KMS-11 (cell line): ENCODE data around the gene PISD.

Experiments used
- H2AFZ ChIP-seq: fragments of 200-600 bp; sonication (generic); 2 replicates; pipeline ENCODE4 v1.6.1; 2016; ENCODE audit warnings: antibody characterized with exemption, mixed run types, low read depth
- H3K27ac ChIP-seq: fragments of 200-600 bp; sonication (generic); 2 replicates; pipeline ENCODE4 v1.6.1; 2016; ENCODE audit warnings: mild to moderate bottlenecking, mixed run types
- H3K27me3 ChIP-seq: fragments of 200-600 bp; sonication (generic); 2 replicates; pipeline ENCODE4 v1.6.1; 2017; ENCODE audit warnings: mild to moderate bottlenecking, low read depth, mixed run types, moderate library complexity; ENCODE audit not compliant: insufficient read depth
- H3K36me3 ChIP-seq: fragments of 200-600 bp; sonication (generic); 2 replicates; pipeline ENCODE4 v1.6.1; 2017; ENCODE audit warnings: mild to moderate bottlenecking, mixed run types; ENCODE audit not compliant: insufficient read depth
- H3K4me1 ChIP-seq: fragments of 200-600 bp; sonication (generic); 2 replicates; pipeline ENCODE4 v1.6.1; 2016; ENCODE audit warnings: mild to moderate bottlenecking, low read depth, mixed run types; ENCODE audit not compliant: poor library complexity, severe bottlenecking
- H3K4me2 ChIP-seq: fragments of 200-600 bp; sonication (generic); 2 replicates; pipeline ENCODE4 v1.7.0; 2016; ENCODE audit warnings: mild to moderate bottlenecking, mixed run types
- H3K4me3 ChIP-seq: fragments of 200-600 bp; sonication (generic); IDR thresholded peaks from 2 replicates; pipeline ENCODE4 v1.6.1; 2017; ENCODE audit warnings: low read depth, low read length, mixed read lengths; ENCODE audit not compliant: insufficient read depth
- H3K79me2 ChIP-seq: fragments of 200-600 bp; sonication (generic); 2 replicates; pipeline ENCODE4 v1.6.1; 2016; ENCODE audit warnings: low read depth, mixed run types; ENCODE audit not compliant: insufficient read depth
- H3K9ac ChIP-seq: fragments of 200-600 bp; sonication (generic); 2 replicates; pipeline ENCODE4 v1.6.1; 2016; ENCODE audit warnings: mild to moderate bottlenecking, mixed run types
- H4K20me1 ChIP-seq: fragments of 200-600 bp; sonication (generic); 2 replicates; pipeline ENCODE4 v1.6.1; 2016; ENCODE audit warnings: mild to moderate bottlenecking, mixed run types; ENCODE audit not compliant: insufficient read depth
- CTCF ChIP-seq: fragments of 200-600 bp; sonication (generic); conservative IDR thresholded peaks from 2 replicates; pipeline ENCODE4 v1.6.1; 2017; ENCODE audit warnings: low read depth, mild to moderate bottlenecking, antibody characterized with exemption, low read length, moderate library complexity, mixed read lengths

The PISD gene

DNA sequence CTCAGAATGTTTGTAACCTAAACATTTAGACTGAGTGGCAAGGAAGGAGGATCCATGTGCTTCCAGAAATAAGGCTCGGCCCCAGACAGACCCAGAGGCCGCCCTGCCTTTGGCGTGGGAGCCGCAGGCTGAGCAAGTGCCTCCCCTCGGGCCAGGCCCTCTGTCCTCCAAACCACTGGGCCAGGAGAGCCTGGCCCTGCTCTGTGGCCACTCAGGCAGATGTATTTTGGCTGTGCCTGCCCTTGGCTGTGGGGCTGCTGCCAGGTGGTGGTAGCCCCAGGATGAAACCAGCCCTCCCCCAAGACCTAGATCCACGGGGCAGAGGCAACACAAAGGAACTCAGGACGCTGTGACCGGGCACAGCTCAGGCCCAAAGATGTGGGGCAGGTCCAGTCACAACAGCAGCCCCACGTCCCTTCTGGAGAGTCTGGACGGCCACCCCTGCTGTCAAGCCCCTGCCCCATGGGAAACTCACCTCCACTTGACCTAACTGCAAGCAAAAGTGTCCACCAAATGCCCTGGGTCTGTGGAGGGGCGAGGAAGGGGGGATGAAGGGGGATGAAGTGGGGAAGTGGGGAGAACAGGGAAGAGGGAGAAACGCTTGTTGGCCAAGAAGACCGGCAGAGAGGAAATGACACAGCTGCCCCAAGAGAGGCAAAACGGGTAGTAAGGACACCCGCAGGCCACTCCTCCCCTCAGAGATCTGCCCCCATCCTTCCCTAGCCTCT is 24.0 kb downstream of the PISD start:
- peaks cover 19% of the 10 kb centered on the region for H3K4me1 ChIP-seq

DNA sequence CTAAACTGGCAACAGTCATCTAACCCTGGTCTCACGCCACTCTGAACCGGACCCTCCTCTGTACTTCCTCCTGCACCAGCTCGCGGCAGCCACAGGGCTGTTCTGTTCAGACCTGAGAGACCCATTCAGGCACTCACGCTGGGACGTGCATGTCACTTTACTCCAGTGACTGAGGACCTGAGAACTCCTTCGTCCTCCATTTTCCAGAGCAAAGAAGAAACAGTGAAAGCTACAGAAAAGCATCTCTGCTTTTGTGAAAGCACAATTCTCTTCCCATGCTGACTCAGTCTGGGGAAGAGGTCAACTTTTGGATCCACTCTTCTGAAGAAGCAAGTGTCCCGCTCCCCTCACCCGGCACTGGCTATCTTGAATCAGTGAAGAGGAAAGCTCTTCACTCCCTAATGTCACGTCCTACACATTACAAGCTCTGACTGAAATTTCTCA is 24.5 kb downstream of the PISD start:
- Histone ChIP-seq H3K79me2 (peaks cover 10% of the 10 kb centered on the region; the same call in 1 of the 2 replicates), H3K27ac (no peak overlapping the region), H3K27me3 (no peaks in the 10 kb centered on the region), H4K20me1 (no peaks in the 10 kb centered on the region), H3K4me1 (peaks cover 19% of the 10 kb centered on the region), H3K9ac (no peak overlapping the region), H3K4me3 (no peak overlapping the region), H2AFZ (no peak overlapping the region), H3K36me3 (no peaks in the 10 kb centered on the region), H3K4me2 (no peak overlapping the region)
- no peak for TF ChIP-seq CTCF

More for the DNA sequence above, 24.0 kb downstream of the PISD start:
- Histone ChIP-seq H2AFZ (no peak overlapping the region), H3K79me2 (peaks cover 4% of the 10 kb centered on the region; the same call in 1 of the 2 replicates), H3K27ac (no peak overlapping the region), H3K4me2 (no peak overlapping the region), H3K4me3 (no peak overlapping the region), H3K36me3 (no peaks in the 10 kb centered on the region), H3K9ac (no peak overlapping the region), H3K27me3 (no peaks in the 10 kb centered on the region), H4K20me1 (no peaks in the 10 kb centered on the region)
- TF ChIP-seq CTCF = no peak

DNA sequence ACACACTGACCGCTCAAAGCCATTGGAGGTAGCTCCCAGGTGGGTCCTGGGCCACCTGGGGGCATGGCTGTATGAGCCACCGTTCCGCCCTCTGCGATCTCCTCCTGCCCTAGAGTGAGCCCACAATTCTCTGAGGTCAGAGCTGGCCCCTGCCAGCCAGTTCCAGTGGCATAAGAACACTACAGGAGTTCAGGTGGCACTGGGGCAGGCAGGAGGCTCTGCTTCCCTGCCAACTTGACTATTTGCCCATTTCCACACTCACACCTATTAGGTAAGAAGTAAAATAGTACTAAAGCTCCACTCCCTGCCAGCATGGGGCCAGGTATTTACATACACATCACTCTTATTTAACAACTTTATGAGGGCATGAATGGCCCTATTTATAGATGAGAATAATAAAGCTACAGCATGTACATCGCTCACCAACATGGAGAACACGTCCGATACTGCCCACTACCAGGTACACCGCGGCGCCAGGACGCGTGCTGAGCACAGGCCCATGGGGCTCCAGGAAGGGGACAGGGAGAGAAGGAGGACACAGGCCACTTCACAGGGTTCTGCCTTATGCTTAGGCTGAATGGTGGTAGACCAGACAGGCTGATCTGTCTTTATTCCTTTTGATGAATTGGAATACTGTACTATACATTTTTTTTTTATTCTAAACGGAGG is 26.2 kb downstream of the PISD start:
- Histone ChIP-seq H3K27me3 (no peaks in the 10 kb centered on the region), H3K4me1 (peaks cover 19% of the 10 kb centered on the region), H4K20me1 (no peaks in the 10 kb centered on the region), H3K4me2 (no peak overlapping the region), H3K9ac (no peak overlapping the region), H3K36me3 (no peaks in the 10 kb centered on the region), H3K4me3 (no peak overlapping the region), H2AFZ (no peak overlapping the region), H3K27ac (no peak overlapping the region), H3K79me2 (peaks cover 8% of the 10 kb centered on the region; the same call in 1 of the 2 replicates)
- TF ChIP-seq CTCF = no peak

DNA sequence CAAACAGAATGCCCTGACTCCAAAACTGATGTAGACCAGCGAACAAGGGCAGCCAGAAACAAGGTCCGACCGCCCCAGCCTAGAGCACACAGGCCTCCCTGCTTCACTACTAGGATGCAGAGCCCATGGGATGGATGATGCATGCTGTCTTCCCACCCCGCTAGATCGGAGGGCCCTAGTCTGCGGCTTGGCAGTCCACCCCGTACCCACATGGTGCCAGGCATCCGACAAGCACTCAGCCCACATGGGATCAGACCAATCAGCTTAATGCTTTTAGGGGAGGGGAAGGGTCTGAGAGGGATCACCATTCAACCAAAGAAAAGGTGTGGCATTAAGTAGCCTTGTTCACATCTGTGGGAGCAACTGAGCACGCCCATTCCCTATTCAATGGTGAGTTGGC is 30.6 kb downstream of the PISD start:
- no peak overlapping the region for H3K4me3 ChIP-seq
- H3K27me3 ChIP-seq = no peaks in the 10 kb centered on the region
- no peaks in the 10 kb centered on the region for H4K20me1 ChIP-seq
- H3K79me2 ChIP-seq = peaks cover 33% of the 10 kb centered on the region
- no peak overlapping the region for H2AFZ ChIP-seq
- H3K4me1 ChIP-seq = peaks cover 14% of the 10 kb centered on the region
- TF ChIP-seq CTCF = no peak
- no peak overlapping the region for H3K27ac ChIP-seq
- H3K4me2 ChIP-seq = no peak overlapping the region
- H3K9ac ChIP-seq = no peak overlapping the region
- no peaks in the 10 kb centered on the region for H3K36me3 ChIP-seq
